GM18508 (cell line): ENCODE results near the gene TNFAIP8L3.

Experiments
- ATAC-seq: cut with Tn5 transposase; IDR thresholded peaks from one replicate; pipeline ENCODE4 v1.9.1; 2021; ENCODE audit warnings: moderate number of reproducible peaks; ENCODE audit not compliant: insufficient read depth, unreplicated experiment

The TNFAIP8L3 gene

GRCh38 chr15:51092480-51093040, 2.1 kb downstream of the TNFAIP8L3 start:
- no peak for ATAC-seq

GRCh38 chr15:51090753-51091152, 4.0 kb downstream of the TNFAIP8L3 start:
- no peak for ATAC-seq

- no peak for ATAC-seq
Observed at GRCh38 chr15:51089699-51090453, 4.8 kb downstream of the TNFAIP8L3 start.

- no peak for ATAC-seq
Observed at GRCh38 chr15:51089041-51089440, 5.7 kb downstream of the TNFAIP8L3 start.

GRCh38 chr15:51088585-51088984, 6.1 kb downstream of the TNFAIP8L3 start:
- no peak for ATAC-seq

- no peak for ATAC-seq
Observed at GRCh38 chr15:51087513-51087912, 7.2 kb downstream of the TNFAIP8L3 start.

- ATAC-seq = no peak
Observed at GRCh38 chr15:51086409-51086808, 8.3 kb downstream of the TNFAIP8L3 start.

- no peak for ATAC-seq
Observed at GRCh38 chr15:51085764-51086163, 8.9 kb downstream of the TNFAIP8L3 start.

- ATAC-seq = no peak
Observed at GRCh38 chr15:51083641-51084166, 11.0 kb downstream of the TNFAIP8L3 start.

- ATAC-seq = no peak
Observed at GRCh38 chr15:51082246-51082645, 12.5 kb downstream of the TNFAIP8L3 start.

GRCh38 chr15:51080286-51080685, 14.4 kb downstream of the TNFAIP8L3 start:
- no peak for ATAC-seq

GRCh38 chr15:51079226-51079625, 15.5 kb downstream of the TNFAIP8L3 start:
- no peak for ATAC-seq

GRCh38 chr15:51077221-51078153, 17.2 kb downstream of the TNFAIP8L3 start:
- no peak for ATAC-seq

- ATAC-seq = no peak
Observed at GRCh38 chr15:51076524-51077220, 18.0 kb downstream of the TNFAIP8L3 start.

GRCh38 chr15:51075826-51076523, 18.7 kb downstream of the TNFAIP8L3 start:
- ATAC-seq = no peak

GRCh38 chr15:51075364-51075763, 19.3 kb downstream of the TNFAIP8L3 start:
- ATAC-seq = no peak

GRCh38 chr15:51074926-51075325, 19.8 kb downstream of the TNFAIP8L3 start:
- no peak for ATAC-seq

GRCh38 chr15:51071578-51071977, 23.1 kb downstream of the TNFAIP8L3 start:
- no peak for ATAC-seq

GRCh38 chr15:51069983-51070382, 24.7 kb downstream of the TNFAIP8L3 start:
- ATAC-seq = no peak

GRCh38 chr15:51067510-51067909, 27.2 kb downstream of the TNFAIP8L3 start:
- no peak for ATAC-seq
